ENCODE results near the gene RPLP2.

RPLP2 gene

GRCh38 chr11:849104-849824, 39.5 kb downstream of the RPLP2 start:
- no peak for DNase-seq (ENCODE audit: low read depth in 3 of 3)

GRCh38 chr11:849951-850774, 40.4 kb downstream of the RPLP2 start:
- DNase-seq (ENCODE audit: low read depth in 3 of 3), result no peak

- no peak for DNase-seq (ENCODE audit: low read depth in 3 of 3)
These were observed 41.3 kb downstream of the RPLP2 start for GRCh38 chr11:850775-851763.

GRCh38 chr11:852762-853161, 43.0 kb downstream of the RPLP2 start:
- DNase-seq (ENCODE audit: low read depth in 3 of 3), result no peak

GRCh38 chr11:853682-854448, 44.1 kb downstream of the RPLP2 start:
- DNase-seq (ENCODE audit: low read depth in 3 of 3), result no peak

- DNase-seq (ENCODE audit: low read depth in 3 of 3), result no peak
These were observed 45.0 kb downstream of the RPLP2 start for GRCh38 chr11:854601-855329.

GRCh38 chr11:855330-855674, 45.5 kb downstream of the RPLP2 start:
- DNase-seq (ENCODE audit: low read depth in 3 of 3), result no peak

GRCh38 chr11:855796-856195, 46.0 kb downstream of the RPLP2 start:
- no peak for DNase-seq (ENCODE audit: low read depth in 3 of 3)

GRCh38 chr11:856397-856796, 46.6 kb downstream of the RPLP2 start:
- DNase-seq (ENCODE audit: low read depth in 3 of 3), result no peak

GRCh38 chr11:858053-858761, 48.4 kb downstream of the RPLP2 start:
- no peak for DNase-seq (ENCODE audit: low read depth in 3 of 3)

- no peak for DNase-seq (ENCODE audit: low read depth in 3 of 3)
These were observed 49.1 kb downstream of the RPLP2 start for GRCh38 chr11:858762-859339.

- no peak for DNase-seq (ENCODE audit: low read depth in 3 of 3)
These were observed 49.8 kb downstream of the RPLP2 start for GRCh38 chr11:859394-860131.

GRCh38 chr11:860234-861104, 50.7 kb downstream of the RPLP2 start:
- no peak for DNase-seq (ENCODE audit: low read depth in 3 of 3)

GRCh38 chr11:861105-861479, 51.3 kb downstream of the RPLP2 start:
- DNase-seq (ENCODE audit: low read depth in 3 of 3), result no peak

- DNase-seq (ENCODE audit: low read depth in 3 of 3), result no peak
These were observed 52.4 kb downstream of the RPLP2 start for GRCh38 chr11:862081-862661.

Data from stimulated activated CD4-positive, alpha-beta T cell treated with anti-CD3 and anti-CD28 coated beads, TNF-alpha, amount 100 ng/mL, for 4 hours (primary cell).